Spleen (tissue), 7 donors: Measurements from ENCODE around the gene FAH.

Source experiments
- CTCF ChIP-seq, 11 experiments: fragments of 200-600 bp in 7 of 11; fragments of 450-650 bp in 4 of 11; sonication (generic) in 4 of 11; IDR thresholded peaks in 8 of 11; conservative IDR thresholded peaks in 3 of 11; 1 replicate in 7 of 11; 2 replicates in 4 of 11; pipeline versions ENCODE4 v1.4.0 to v1.8.0; 2016 to 2021; ENCODE audit warnings: antibody characterized with exemption in 11 of 11, inconsistent platforms in 4 of 11, mild to moderate bottlenecking in 1 of 11
- POLR2AphosphoS5 ChIP-seq, 3 donors: sonication (generic); formaldehyde crosslinking; IDR thresholded peaks; one replicate each; pipeline ENCODE4 v1.5.1; 2017; ENCODE audit warnings: antibody characterized with exemption in 3 of 3
- donor health status: DM: no; HTN: no; CAD: no; lungs with moderate emphysema.
- donor health status: DM: no; HTN: no; CAD: no.
- donor health status: DM: no; HTN: no; CAD: no.

GRCh38 chr15:80118956-80119355 is 33.8 kb upstream of the FAH start:
- TF ChIP-seq CTCF (IDR thresholded peaks at IDR 0.05 in 8 of 11, conservative IDR thresholded peaks at IDR 0.05 in 3 of 11) (no peak), POLR2AphosphoS5 (IDR thresholded peaks at IDR 0.05) (no peak)
